Vagina (tissue), 2 donors: Measurements from ENCODE around the gene COBL.

ENCODE experiments used
- CTCF ChIP-seq, 3 experiments: fragments of 450-650 bp in 2 of 3; fragments of 200-600 bp in 1 of 3; sonication (generic) in 1 of 3; IDR thresholded peaks; one replicate each; pipeline ENCODE4 v1.5.1; 2017 to 2019; ENCODE audit warnings: antibody characterized with exemption in 3 of 3, mild to moderate bottlenecking in 2 of 3, moderate library complexity in 2 of 3
- POLR2A ChIP-seq, 2 donors: fragments of 450-650 bp; IDR thresholded peaks; one replicate each; pipeline ENCODE4 v1.6.1; 2017; ENCODE audit warnings: antibody characterized with exemption in 2 of 2, mild to moderate bottlenecking in 2 of 2, moderate library complexity in 2 of 2

GRCh38 chr7:51121931-51122425 lies 194.6 kb downstream of the COBL start:
- no peak for TF ChIP-seq POLR2A (IDR thresholded peaks at IDR 0.05)
- no peak for TF ChIP-seq CTCF (IDR thresholded peaks at IDR 0.05)
